ENCODE results near the gene PPP1R37. TPM values are rescaled to one million over a fixed set of nuclear protein-coding genes. Genes with fewer than 3 reads are reported as not detected.

The PPP1R37 gene
- total and polyA plus RNA-seq, 2 of the 8 experiments (the other 6 are each of a cell fraction or from before 2014, with no cell fraction given) = 14.6 to 25.7 TPM

DNA sequence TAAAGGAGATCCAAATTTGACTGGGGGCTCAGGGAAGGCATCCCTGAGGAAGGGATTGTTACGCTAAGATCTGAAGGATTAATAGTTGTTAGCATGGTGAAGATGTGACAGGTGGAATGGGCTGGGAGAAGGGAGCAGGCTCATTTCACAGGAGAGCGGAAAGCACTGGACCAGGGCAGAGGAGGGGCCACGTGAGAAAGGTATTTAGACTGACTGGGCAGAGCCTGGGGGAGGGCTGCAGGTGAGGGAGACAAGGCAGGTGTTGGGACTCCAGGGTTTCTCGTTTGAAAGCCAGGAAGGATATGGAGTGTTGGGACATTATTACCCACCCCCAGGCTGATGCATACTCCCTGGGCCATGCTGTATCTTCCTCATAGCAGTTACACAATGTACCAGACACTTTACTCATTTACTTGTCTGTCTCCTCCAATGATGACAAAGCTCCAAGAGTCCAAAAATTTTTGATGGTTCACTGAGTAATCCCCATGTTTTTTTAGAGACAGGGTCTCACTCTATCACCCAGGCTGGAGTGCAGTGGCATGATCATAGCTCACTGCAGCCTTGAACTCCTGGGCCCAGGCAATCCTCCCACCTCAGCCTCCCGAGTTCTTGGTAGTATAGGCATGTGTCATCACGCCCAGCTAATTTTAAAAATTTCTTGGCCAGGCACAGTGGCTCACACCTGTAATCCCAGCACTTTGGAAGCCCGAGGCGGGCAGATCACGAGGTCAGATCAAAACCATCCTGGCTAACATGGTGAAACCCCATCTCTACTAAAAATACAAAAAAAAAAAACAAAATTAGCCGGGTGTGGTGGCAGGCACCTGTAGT, 82.8 kb downstream of the PPP1R37 start (continued):
- TF ChIP-seq MAFK (IDR thresholded peaks at IDR 0.05; ENCODE audit: low read depth, low read length) = no peak
- TF ChIP-seq E2F6 (IDR thresholded peaks at IDR 0.05) = no peak
- no peak for TF ChIP-seq GTF2F1 (IDR thresholded peaks at IDR 0.05; ENCODE audit: borderline replicate concordance, low read depth, low read length)
- no peak for TF ChIP-seq CBX8 (IDR thresholded peaks at IDR 0.05; ENCODE audit: borderline replicate concordance, low read depth, low read length)
- TF ChIP-seq TBP (IDR thresholded peaks at IDR 0.05; ENCODE audit: low read depth, low read length) = no peak
- no peak for TF ChIP-seq BACH1 (IDR thresholded peaks at IDR 0.05; ENCODE audit: low read length)
